SJSA1 (cell line): ENCODE results near the gene ICOS. TPM values are rescaled to one million over a fixed set of nuclear protein-coding genes. Genes with fewer than 3 reads are reported as not detected.

Experiments used
- DNase-seq, 2 experiments: peaks; one replicate each; pipeline ENCODE4 v3.0.0-alpha.2; 2015 to 2020; ENCODE audit warnings: low spot score in 2 of 2, low read depth in 1 of 2
- H3K27ac ChIP-seq: fragments of 250-450 bp; sonication (Bioruptor Pico); 2 replicates; pipeline ENCODE4 v1.5.1; 2020; ENCODE audit warnings: mild to moderate bottlenecking, moderate library complexity
- H3K27me3 ChIP-seq: fragments of 250-450 bp; sonication (Bioruptor Pico); replicated peaks from 2 replicates; pipeline ENCODE4 v1.5.1; 2020; ENCODE audit warnings: mild to moderate bottlenecking, moderate library complexity
- H3K36me3 ChIP-seq: fragments of 250-450 bp; sonication (Bioruptor Pico); 2 replicates; pipeline ENCODE4 v1.5.1; 2020; ENCODE audit warnings: mild to moderate bottlenecking
- H3K4me1 ChIP-seq: fragments of 250-450 bp; sonication (Bioruptor Pico); replicated peaks from 2 replicates; pipeline ENCODE4 v1.6.1; 2021; ENCODE audit warnings: mild to moderate bottlenecking
- H3K4me3 ChIP-seq: fragments of 250-450 bp; sonication (Bioruptor Pico); 2 replicates; pipeline ENCODE4 v1.5.1; 2020; ENCODE audit warnings: mild to moderate bottlenecking
- H3K9me3 ChIP-seq: fragments of 250-450 bp; sonication (Bioruptor Pico); replicated peaks from 2 replicates; pipeline ENCODE4 v1.5.1; 2020; ENCODE audit warnings: mild to moderate bottlenecking
- total RNA-seq: library from RNA; depleted of rRNA; stranded (reverse); fragments of >200 nt; shearing (Covaris generic); gene quantifications from 2 replicates; pipeline ENCODE4 v1.2.3, GENCODE V29; 2014; rRNA removed

Gene ICOS
- total RNA-seq: not detected in 2 replicates

GRCh38 chr2:203936535-203936934 lies at the start of gene ICOS:
ICOS (plus strand) TSS chr2:203936763; CDS start chr2:203936815, 52 bp downstream.
- Histone ChIP-seq H3K27ac (no peak within 1 kb of the TSS), H3K27me3 (no peaks in the 10 kb centered on the region), H3K4me3 (no peak within 1 kb of the TSS), H3K36me3 (no peaks in the 10 kb centered on the region), H3K9me3 (no peaks in the 10 kb centered on the region), H3K4me1 (no peaks in the 10 kb centered on the region)
- DNase-seq: no peak

- H3K9me3 ChIP-seq: no peaks in the 10 kb centered on the region
- no peaks in the 10 kb centered on the region for H3K27me3 ChIP-seq
- no peak overlapping the region for H3K4me3 ChIP-seq
- H3K27ac ChIP-seq: no peak overlapping the region
- DNase-seq: no peak
- H3K4me1 ChIP-seq: no peaks in the 10 kb centered on the region
- H3K36me3 ChIP-seq: no peaks in the 10 kb centered on the region
Observed at GRCh38 chr2:203887677-203888076, 48.9 kb upstream of the ICOS start.

- Histone ChIP-seq H3K4me3 (no peak overlapping the region), H3K36me3 (no peaks in the 10 kb centered on the region), H3K27ac (no peak overlapping the region), H3K9me3 (no peaks in the 10 kb centered on the region), H3K4me1 (no peaks in the 10 kb centered on the region), H3K27me3 (no peaks in the 10 kb centered on the region)
- DNase-seq: no peak
Observed at GRCh38 chr2:203889542-203889941, 47.0 kb upstream of the ICOS start.

GRCh38 chr2:203889944-203890343 lies 46.6 kb upstream of the ICOS start:
- Histone ChIP-seq H3K27me3 (no peaks in the 10 kb centered on the region), H3K36me3 (no peaks in the 10 kb centered on the region), H3K27ac (no peak overlapping the region), H3K9me3 (no peaks in the 10 kb centered on the region), H3K4me3 (no peak overlapping the region), H3K4me1 (no peaks in the 10 kb centered on the region)
- DNase-seq: no peak

GRCh38 chr2:203890733-203891132 lies 45.8 kb upstream of the ICOS start:
- H3K4me1 ChIP-seq: no peaks in the 10 kb centered on the region
- no peak overlapping the region for H3K27ac ChIP-seq
- DNase-seq: no peak
- H3K36me3 ChIP-seq: no peaks in the 10 kb centered on the region
- no peak overlapping the region for H3K4me3 ChIP-seq
- H3K9me3 ChIP-seq: no peaks in the 10 kb centered on the region
- no peaks in the 10 kb centered on the region for H3K27me3 ChIP-seq

- Histone ChIP-seq H3K27ac (no peak overlapping the region), H3K4me3 (no peak overlapping the region), H3K36me3 (no peaks in the 10 kb centered on the region), H3K4me1 (no peaks in the 10 kb centered on the region), H3K9me3 (no peaks in the 10 kb centered on the region), H3K27me3 (no peaks in the 10 kb centered on the region)
- no peak for DNase-seq
Observed at GRCh38 chr2:203891474-203891873, 45.1 kb upstream of the ICOS start.

GRCh38 chr2:203892207-203892606 lies 44.4 kb upstream of the ICOS start:
- Histone ChIP-seq H3K4me3 (no peak overlapping the region), H3K36me3 (no peaks in the 10 kb centered on the region), H3K27ac (no peak overlapping the region), H3K4me1 (no peaks in the 10 kb centered on the region), H3K9me3 (no peaks in the 10 kb centered on the region), H3K27me3 (no peaks in the 10 kb centered on the region)
- no peak for DNase-seq

GRCh38 chr2:203893401-203893800 lies 43.2 kb upstream of the ICOS start:
- Histone ChIP-seq H3K36me3 (no peaks in the 10 kb centered on the region), H3K27me3 (no peaks in the 10 kb centered on the region), H3K9me3 (no peaks in the 10 kb centered on the region), H3K27ac (no peak overlapping the region), H3K4me1 (no peaks in the 10 kb centered on the region), H3K4me3 (no peak overlapping the region)
- DNase-seq: no peak

GRCh38 chr2:203893840-203894239 lies 42.7 kb upstream of the ICOS start:
- Histone ChIP-seq H3K9me3 (no peaks in the 10 kb centered on the region), H3K4me1 (no peaks in the 10 kb centered on the region), H3K36me3 (no peaks in the 10 kb centered on the region), H3K4me3 (no peak overlapping the region), H3K27me3 (no peaks in the 10 kb centered on the region), H3K27ac (no peak overlapping the region)
- no peak for DNase-seq

- Histone ChIP-seq H3K9me3 (no peaks in the 10 kb centered on the region), H3K27me3 (no peaks in the 10 kb centered on the region), H3K4me3 (no peak overlapping the region), H3K4me1 (no peaks in the 10 kb centered on the region), H3K36me3 (no peaks in the 10 kb centered on the region), H3K27ac (no peak overlapping the region)
- DNase-seq: no peak
Observed at GRCh38 chr2:203894262-203894661, 42.3 kb upstream of the ICOS start.

GRCh38 chr2:203897544-203897943 lies 39.0 kb upstream of the ICOS start:
- no peaks in the 10 kb centered on the region; the same call in 1 of the 2 replicates for H3K9me3 ChIP-seq
- no peak overlapping the region for H3K27ac ChIP-seq
- no peak overlapping the region for H3K4me3 ChIP-seq
- DNase-seq: no peak
- H3K36me3 ChIP-seq: no peaks in the 10 kb centered on the region
- H3K27me3 ChIP-seq: no peaks in the 10 kb centered on the region
- H3K4me1 ChIP-seq: no peaks in the 10 kb centered on the region

GRCh38 chr2:203898657-203899056 lies 37.9 kb upstream of the ICOS start:
- no peak for DNase-seq
- Histone ChIP-seq H3K4me3 (no peak overlapping the region), H3K27ac (no peak overlapping the region), H3K27me3 (no peaks in the 10 kb centered on the region), H3K4me1 (no peaks in the 10 kb centered on the region), H3K36me3 (no peaks in the 10 kb centered on the region), H3K9me3 (no peaks in the 10 kb centered on the region; the same call in 1 of the 2 replicates)

GRCh38 chr2:203900253-203900652 lies 36.3 kb upstream of the ICOS start:
- H3K4me1 ChIP-seq: no peaks in the 10 kb centered on the region
- no peak for DNase-seq
- H3K27me3 ChIP-seq: no peaks in the 10 kb centered on the region
- no peaks in the 10 kb centered on the region; the same call in 1 of the 2 replicates for H3K9me3 ChIP-seq
- no peaks in the 10 kb centered on the region for H3K36me3 ChIP-seq
- H3K27ac ChIP-seq: no peak overlapping the region
- no peak overlapping the region for H3K4me3 ChIP-seq

GRCh38 chr2:203904022-203904421 lies 32.5 kb upstream of the ICOS start:
- Histone ChIP-seq H3K9me3 (no peaks in the 10 kb centered on the region; the same call in 1 of the 2 replicates), H3K4me1 (0 out of 2 replicates have a peak, but pooled peaks cover under 1% of the 10 kb centered on the region), H3K36me3 (no peaks in the 10 kb centered on the region), H3K27me3 (no peaks in the 10 kb centered on the region), H3K4me3 (no peak overlapping the region), H3K27ac (no peak overlapping the region)
- DNase-seq: no peak

GRCh38 chr2:203905656-203906055 lies 30.9 kb upstream of the ICOS start:
- no peaks in the 10 kb centered on the region for H3K36me3 ChIP-seq
- no peak for DNase-seq
- no peak overlapping the region for H3K27ac ChIP-seq
- H3K4me3 ChIP-seq: no peak overlapping the region
- no peaks in the 10 kb centered on the region; the same call in 1 of the 2 replicates for H3K9me3 ChIP-seq
- no peaks in the 10 kb centered on the region for H3K27me3 ChIP-seq
- H3K4me1 ChIP-seq: 0 out of 2 replicates have a peak, but pooled peaks cover 6% of the 10 kb centered on the region
